IPS DF 19.7 (cell line): ENCODE results near the gene FGFRL1.
"Not testable (repeated sequence)": the region's sequence is repeated elsewhere in the genome, so short reads cannot be mapped to it uniquely, and the experiment has no call there.

Source experiments
- DNase-seq: peaks from one replicate; pipeline ENCODE4 v3.0.0-alpha.2; 2013; ENCODE audit warnings: low read depth, low spot score

FGFRL1 gene

GRCh38 chr4:973431-974397 is 37.7 kb upstream of the FGFRL1 start, which contains the start of gene DGKQ:
DGKQ (minus strand) TSS chr4:973569; CDS start chr4:973482, 87 bp downstream.
- DNase-seq, result no peak

GRCh38 chr4:974668-975067 is 36.8 kb upstream of the FGFRL1 start:
- DNase-seq, result no peak

GRCh38 chr4:976016-976415 is 35.4 kb upstream of the FGFRL1 start:
- DNase-seq, result not testable (repeated sequence)

GRCh38 chr4:978957-979701 is 32.3 kb upstream of the FGFRL1 start:
- DNase-seq, result no peak

GRCh38 chr4:982291-982690 is 29.1 kb upstream of the FGFRL1 start:
- DNase-seq, result no peak

- no peak for DNase-seq
Measured at GRCh38 chr4:982814-983213, 28.6 kb upstream of the FGFRL1 start.

GRCh38 chr4:984336-985054 is 26.9 kb upstream of the FGFRL1 start:
- DNase-seq, result no peak

GRCh38 chr4:985123-985830 is 26.1 kb upstream of the FGFRL1 start:
- peak; percentile 38 for DNase-seq

- DNase-seq, result no peak
Measured at GRCh38 chr4:986428-986878, 25.0 kb upstream of the FGFRL1 start.

GRCh38 chr4:986879-987623 is 24.4 kb upstream of the FGFRL1 start, which contains the start of gene IDUA:
IDUA (plus strand) TSS chr4:987044; CDS start chr4:987085, 41 bp downstream.
- no peak for DNase-seq

- DNase-seq, result no peak
Measured at GRCh38 chr4:987624-988513, 23.6 kb upstream of the FGFRL1 start.

GRCh38 chr4:988726-989721 is 22.4 kb upstream of the FGFRL1 start:
- DNase-seq, result no peak

- DNase-seq, result no peak
Measured at GRCh38 chr4:989722-990471, 21.5 kb upstream of the FGFRL1 start.

GRCh38 chr4:990746-991367 is 20.6 kb upstream of the FGFRL1 start:
- DNase-seq, result no peak

GRCh38 chr4:991451-992296 is 19.8 kb upstream of the FGFRL1 start:
- no peak for DNase-seq
